Kidney epithelial cell (primary cell): ENCODE measurements around the gene RLF. TPM values are rescaled to one million over a fixed set of nuclear protein-coding genes. Genes with fewer than 3 reads are reported as not detected.

Experiments used
- DNase-seq: peaks from one replicate; pipeline ENCODE4 v3.0.0-alpha.2; 2010; ENCODE audit warnings: low read depth
- H3K27me3 ChIP-seq: 2 replicates; pipeline ENCODE4 v1.6.0; 2011; ENCODE audit warnings: low read length; ENCODE audit not compliant: control insufficient read depth, insufficient read depth
- H3K36me3 ChIP-seq: 2 replicates; pipeline ENCODE4 v1.5.1; 2011; ENCODE audit warnings: low read length; ENCODE audit not compliant: control insufficient read depth, insufficient read depth
- H3K4me3 ChIP-seq: 2 replicates; pipeline ENCODE4 v1.5.1; 2011; ENCODE audit warnings: low read depth, mild to moderate bottlenecking, control low read depth, low read length
- total RNA-seq: library from RNA; depleted of rRNA; stranded (reverse); fragments of >200 nt; gene quantifications from 2 replicates; pipeline ENCODE4 v1.2.3, GENCODE V29; 2015
- TF ChIP-seq, protein P1 (sequence below): IDR thresholded peaks from 2 replicates; pipeline ENCODE4 v1.5.1; 2011; ENCODE audit warnings: mild to moderate bottlenecking, moderate library complexity, low read length, control low read depth, inconsistent platforms; ENCODE audit not compliant: insufficient read depth, poor library complexity, severe bottlenecking

RLF gene
- total RNA-seq, 1 donor from 2014 or later = 14.0 TPM

DNA sequence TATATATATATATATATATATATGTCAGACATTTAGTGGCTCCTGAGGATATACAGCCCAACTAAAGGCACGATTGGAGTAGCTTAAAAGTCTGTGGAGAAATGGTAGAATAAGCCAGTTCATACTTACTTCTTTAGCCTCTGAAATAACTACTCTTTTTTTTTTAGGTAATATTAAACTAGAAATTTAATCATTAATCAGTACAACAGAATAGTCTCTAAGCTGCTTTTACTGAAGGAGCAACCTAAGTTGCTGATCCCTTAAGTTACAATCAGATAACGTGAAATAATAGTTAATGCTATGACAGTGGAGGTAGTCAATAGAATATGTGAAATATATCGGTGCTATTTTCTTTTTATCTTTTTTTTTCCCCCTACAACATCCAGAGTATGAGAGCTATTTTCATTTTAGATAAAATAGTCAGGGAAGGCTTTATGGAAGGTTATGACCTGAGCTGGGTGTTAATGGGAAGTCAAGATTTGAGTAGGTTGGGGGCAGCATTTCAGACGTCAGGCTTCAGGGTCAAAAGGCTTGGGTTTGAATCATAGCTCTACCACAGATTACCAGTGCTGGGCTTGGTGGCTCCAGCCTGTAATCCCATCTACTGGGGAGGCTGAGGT is 112.5 kb downstream of the RLF start:
- DNase-seq = no peak
- Histone ChIP-seq H3K36me3 (no peaks in the 10 kb centered on the region), H3K27me3 (no peaks in the 10 kb centered on the region), H3K4me3 (no peak overlapping the region)
- TF ChIP-seq, protein P1, sequence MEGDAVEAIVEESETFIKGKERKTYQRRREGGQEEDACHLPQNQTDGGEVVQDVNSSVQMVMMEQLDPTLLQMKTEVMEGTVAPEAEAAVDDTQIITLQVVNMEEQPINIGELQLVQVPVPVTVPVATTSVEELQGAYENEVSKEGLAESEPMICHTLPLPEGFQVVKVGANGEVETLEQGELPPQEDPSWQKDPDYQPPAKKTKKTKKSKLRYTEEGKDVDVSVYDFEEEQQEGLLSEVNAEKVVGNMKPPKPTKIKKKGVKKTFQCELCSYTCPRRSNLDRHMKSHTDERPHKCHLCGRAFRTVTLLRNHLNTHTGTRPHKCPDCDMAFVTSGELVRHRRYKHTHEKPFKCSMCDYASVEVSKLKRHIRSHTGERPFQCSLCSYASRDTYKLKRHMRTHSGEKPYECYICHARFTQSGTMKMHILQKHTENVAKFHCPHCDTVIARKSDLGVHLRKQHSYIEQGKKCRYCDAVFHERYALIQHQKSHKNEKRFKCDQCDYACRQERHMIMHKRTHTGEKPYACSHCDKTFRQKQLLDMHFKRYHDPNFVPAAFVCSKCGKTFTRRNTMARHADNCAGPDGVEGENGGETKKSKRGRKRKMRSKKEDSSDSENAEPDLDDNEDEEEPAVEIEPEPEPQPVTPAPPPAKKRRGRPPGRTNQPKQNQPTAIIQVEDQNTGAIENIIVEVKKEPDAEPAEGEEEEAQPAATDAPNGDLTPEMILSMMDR = no peak

- H3K4me3 ChIP-seq = no peak overlapping the region
- no peaks in the 10 kb centered on the region for H3K27me3 ChIP-seq
- no peaks in the 10 kb centered on the region for H3K36me3 ChIP-seq
- no peak for DNase-seq
- TF ChIP-seq, protein P1 = no peak
These were observed 113.1 kb downstream of the RLF start for GRCh38 chr1:40274331-40274730.

- H3K4me3 ChIP-seq = no peak overlapping the region
- H3K36me3 ChIP-seq = no peaks in the 10 kb centered on the region
- TF ChIP-seq, protein P1 = no peak
- H3K27me3 ChIP-seq = no peaks in the 10 kb centered on the region
- DNase-seq = no peak
These were observed 114.9 kb downstream of the RLF start for GRCh38 chr1:40276122-40276521.

- TF ChIP-seq, protein P1 = no peak
These were observed 120.7 kb downstream of the RLF start for GRCh38 chr1:40281853-40282252.

More at GRCh38 chr1:40281853-40282252, 120.7 kb downstream of the RLF start:
- no peaks in the 10 kb centered on the region for H3K36me3 ChIP-seq
- DNase-seq = no peak
- H3K4me3 ChIP-seq = no peak overlapping the region
- H3K27me3 ChIP-seq = no peaks in the 10 kb centered on the region

Other genes with a start within 250 kb of the RLF start
- 4.6 and 5.9 TPM in 2 replicates for gene MFSD2A, start 206.2 kb upstream of the RLF start, total RNA-seq
- gene CAP1, start 120.7 kb upstream of the RLF start, total RNA-seq = 428 and 441 TPM in 2 replicates
- 82.7 and 92.3 TPM in 2 replicates for gene PPT1, start 64.1 kb upstream of the RLF start, total RNA-seq
- not detected in 2 replicates for gene TMCO2, start 86.5 kb downstream of the RLF start, total RNA-seq
- gene ZMPSTE24, start 96.8 kb downstream of the RLF start, total RNA-seq = 43.4 and 56.3 TPM in 2 replicates
- 19.7 and 20.2 TPM in 2 replicates for gene COL9A2, start 155.9 kb downstream of the RLF start, total RNA-seq
- 10.5 and 13.8 TPM in 2 replicates for gene SMAP2, start 212.3 kb downstream of the RLF start, total RNA-seq